Measurements from ENCODE around the gene COMMD7.

- no peak for TF ChIP-seq CTCF (IDR thresholded peaks at IDR 0.05)
- TF ChIP-seq POLR2A (IDR thresholded peaks at IDR 0.05): no peak
Observed at GRCh38 chr20:32780278-32780677, 37.0 kb upstream of the COMMD7 start.
